ENCODE data around the gene MEAF6. TPM values are rescaled to one million over a fixed set of nuclear protein-coding genes. Genes with fewer than 3 reads are reported as not detected.

The MEAF6 gene
- total and polyA plus RNA-seq, 2 of the 8 experiments (the other 6 are each of a cell fraction or from before 2014, with no cell fraction given) = 23.0 to 38.8 TPM

DNA sequence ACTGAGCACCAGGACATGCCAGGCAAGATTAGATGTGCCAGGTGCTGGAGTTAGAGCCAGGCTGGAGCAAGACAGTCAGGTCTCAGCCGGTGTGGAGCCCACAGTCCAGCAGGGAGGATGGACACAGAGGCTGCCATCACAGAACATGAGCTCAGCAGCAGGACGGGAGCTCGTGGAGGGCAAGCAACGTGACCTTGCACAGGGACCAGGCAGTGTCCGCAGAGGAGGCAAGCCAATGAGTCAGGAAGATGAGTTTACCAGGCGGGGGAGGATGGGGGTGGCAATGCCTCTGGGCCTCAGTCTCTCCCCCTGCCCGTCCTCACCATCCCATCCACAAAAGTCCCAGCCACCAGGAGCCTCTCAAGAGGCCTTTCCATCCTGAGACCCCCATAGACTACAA lies 60.9 kb downstream of the MEAF6 start (continued):
- TF ChIP-seq RBBP5 (IDR thresholded peaks at IDR 0.05; ENCODE audit: borderline replicate concordance, low read depth, low read length) (no peak), JUND (IDR thresholded peaks at IDR 0.05; ENCODE audit: low read length) (no peak), RXRA (IDR thresholded peaks at IDR 0.05; ENCODE audit: insufficient read depth, low read depth, low read length) (no peak), SRF (IDR thresholded peaks at IDR 0.05; ENCODE audit: low read depth, low read length) (no peak), PHF8 (conservative IDR thresholded peaks at IDR 0.05; ENCODE audit: low read depth, low read length) (no peak)
